ENCODE data around the gene TBC1D2.
"Not testable (repeated sequence)": the region's sequence is repeated elsewhere in the genome, so short reads cannot be mapped to it uniquely, and the experiment has no call there.

Gene TBC1D2

DNA sequence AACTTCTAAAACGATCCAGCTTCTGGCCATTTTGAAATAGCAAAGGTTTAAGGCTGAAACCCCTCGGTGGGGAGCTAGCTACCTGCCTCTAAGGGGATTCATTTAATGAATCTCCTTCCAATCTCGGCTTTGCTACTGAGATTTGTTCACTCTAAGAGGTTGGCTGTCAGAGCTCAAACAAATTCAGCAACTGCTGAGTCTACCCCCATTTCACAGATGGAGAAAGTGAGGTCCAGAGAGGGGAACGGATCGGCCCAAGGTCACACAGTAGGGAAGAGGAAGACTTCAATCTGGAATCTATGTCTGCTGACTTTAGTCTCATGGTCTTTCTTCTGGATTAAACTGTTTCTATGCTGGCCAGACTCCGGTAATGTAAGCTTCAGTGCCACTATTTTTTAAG lies 66.0 kb downstream of the TBC1D2 start:
- no peak for DNase-seq (ENCODE audit: low read depth, low spot score)

DNA sequence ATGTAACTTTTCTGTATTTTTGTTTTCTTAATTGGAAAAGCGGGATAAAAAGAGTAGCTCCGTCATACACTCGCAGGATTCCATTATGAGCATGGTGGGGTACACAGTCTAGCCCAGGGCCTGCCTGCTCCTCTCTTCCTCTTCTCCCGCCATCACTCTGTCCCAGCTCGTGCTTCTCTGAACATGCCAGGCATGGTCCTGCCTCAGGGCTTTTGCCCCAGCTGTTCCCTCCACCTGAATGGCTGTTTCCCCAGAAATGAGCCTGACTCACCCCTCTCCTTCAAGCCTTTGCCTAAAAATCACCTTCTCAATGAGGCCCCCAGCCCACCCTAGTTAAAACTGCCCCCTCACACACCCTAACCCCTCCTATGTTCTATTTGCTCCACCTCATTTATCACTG lies 67.5 kb downstream of the TBC1D2 start:
- DNase-seq (ENCODE audit: low read depth, low spot score), result no peak

GRCh38 chr9:98186236-98186635 lies 69.2 kb downstream of the TBC1D2 start:
- no peak for DNase-seq (ENCODE audit: low read depth, low spot score)

- DNase-seq (ENCODE audit: low read depth, low spot score), result no peak
Observed at GRCh38 chr9:98185611-98186171, 69.8 kb downstream of the TBC1D2 start.

- DNase-seq (ENCODE audit: low read depth, low spot score), result no peak
Observed at GRCh38 chr9:98185021-98185567, 70.4 kb downstream of the TBC1D2 start.

- no peak for DNase-seq (ENCODE audit: low read depth, low spot score)
Observed at GRCh38 chr9:98184326-98184725, 71.1 kb downstream of the TBC1D2 start.

DNA sequence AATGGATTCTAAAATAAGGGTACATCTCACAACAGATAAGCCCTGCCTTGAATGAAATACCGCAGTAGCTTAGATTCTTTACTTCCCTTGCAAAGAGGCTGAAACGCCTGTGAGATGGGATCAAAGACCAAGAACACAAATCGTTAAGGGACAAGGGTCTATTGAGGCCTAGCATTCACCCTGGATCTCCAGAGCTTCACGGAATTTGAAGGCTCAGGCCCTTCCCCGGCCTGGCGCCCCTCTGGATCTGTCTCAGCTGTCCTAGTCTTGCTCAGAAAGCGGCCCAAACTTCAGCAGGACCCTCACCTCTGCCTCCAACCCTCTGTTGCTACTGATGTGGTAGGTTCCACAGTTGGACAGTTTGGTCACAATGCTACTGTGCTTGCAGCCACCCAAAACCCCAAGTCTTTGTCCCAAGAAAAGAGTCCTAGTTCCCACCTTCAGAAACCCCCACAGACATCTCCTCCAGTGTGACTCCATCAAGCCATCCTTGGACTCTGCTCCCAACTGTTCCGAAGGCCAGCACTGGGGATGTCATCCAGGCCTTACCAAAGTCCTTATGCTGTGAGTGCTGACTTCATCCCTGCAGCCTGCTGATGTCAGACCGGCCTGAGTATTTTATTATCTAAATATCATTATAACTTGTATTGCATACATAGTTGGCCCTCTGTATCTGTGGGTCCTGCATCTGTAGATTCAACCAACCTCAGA lies 72.4 kb downstream of the TBC1D2 start:
- no peak for DNase-seq (ENCODE audit: low read depth, low spot score)

DNA sequence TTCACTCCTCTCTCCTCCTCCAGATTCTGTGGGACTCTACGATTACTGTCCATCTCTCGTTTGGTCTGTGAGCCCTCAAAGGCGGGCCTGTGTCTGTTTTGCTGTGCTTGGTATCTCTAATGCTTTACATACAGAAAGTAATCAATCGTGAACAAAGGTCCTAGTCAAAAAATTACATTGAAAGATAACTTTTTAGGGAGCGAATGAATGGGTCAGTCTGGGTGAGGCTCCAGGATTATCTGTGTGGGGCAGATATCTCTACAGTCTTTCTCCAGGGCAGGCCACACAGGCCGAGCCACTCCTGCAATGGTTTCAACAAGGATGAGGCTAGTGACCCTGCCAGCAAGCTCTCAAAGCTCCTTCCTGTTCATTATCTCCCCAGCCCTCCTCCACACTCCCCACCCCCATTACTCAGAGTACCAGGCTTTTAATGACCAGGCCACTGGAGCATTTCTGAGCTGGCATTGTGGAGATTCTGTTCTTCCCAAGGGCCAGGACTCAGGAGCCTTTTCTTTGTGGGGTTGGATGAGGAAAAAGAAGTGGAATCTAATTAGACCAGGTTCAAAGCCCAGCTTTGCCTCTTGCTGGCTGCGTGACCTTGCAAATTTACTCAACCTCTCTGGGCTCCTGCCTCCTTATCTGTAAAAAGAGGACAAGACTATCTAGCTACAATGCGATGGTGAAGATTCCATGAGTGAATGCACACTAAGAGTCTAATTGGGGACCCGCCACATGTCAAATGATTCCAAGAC lies 73.2 kb downstream of the TBC1D2 start:
- DNase-seq (ENCODE audit: low read depth, low spot score), result no peak

DNA sequence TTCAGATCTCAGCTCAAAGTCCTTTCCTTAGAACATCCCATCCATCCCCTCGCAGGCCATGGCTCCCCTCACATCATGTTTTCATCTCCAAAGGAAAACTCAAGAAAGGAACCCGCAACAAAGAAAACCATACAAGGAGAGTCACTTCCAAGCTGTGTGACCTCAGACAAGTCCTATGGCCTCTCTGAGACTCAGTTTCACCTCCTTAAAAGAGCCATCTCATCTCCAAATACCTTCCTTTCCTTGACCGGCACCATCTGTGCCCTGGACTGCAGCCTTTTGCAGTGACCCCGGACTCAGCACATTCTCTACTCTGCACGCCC lies 73.7 kb downstream of the TBC1D2 start:
- DNase-seq (ENCODE audit: low read depth, low spot score), result no peak

- no peak for DNase-seq (ENCODE audit: low read depth, low spot score)
Observed at GRCh38 chr9:98180996-98181395, 74.5 kb downstream of the TBC1D2 start.

DNA sequence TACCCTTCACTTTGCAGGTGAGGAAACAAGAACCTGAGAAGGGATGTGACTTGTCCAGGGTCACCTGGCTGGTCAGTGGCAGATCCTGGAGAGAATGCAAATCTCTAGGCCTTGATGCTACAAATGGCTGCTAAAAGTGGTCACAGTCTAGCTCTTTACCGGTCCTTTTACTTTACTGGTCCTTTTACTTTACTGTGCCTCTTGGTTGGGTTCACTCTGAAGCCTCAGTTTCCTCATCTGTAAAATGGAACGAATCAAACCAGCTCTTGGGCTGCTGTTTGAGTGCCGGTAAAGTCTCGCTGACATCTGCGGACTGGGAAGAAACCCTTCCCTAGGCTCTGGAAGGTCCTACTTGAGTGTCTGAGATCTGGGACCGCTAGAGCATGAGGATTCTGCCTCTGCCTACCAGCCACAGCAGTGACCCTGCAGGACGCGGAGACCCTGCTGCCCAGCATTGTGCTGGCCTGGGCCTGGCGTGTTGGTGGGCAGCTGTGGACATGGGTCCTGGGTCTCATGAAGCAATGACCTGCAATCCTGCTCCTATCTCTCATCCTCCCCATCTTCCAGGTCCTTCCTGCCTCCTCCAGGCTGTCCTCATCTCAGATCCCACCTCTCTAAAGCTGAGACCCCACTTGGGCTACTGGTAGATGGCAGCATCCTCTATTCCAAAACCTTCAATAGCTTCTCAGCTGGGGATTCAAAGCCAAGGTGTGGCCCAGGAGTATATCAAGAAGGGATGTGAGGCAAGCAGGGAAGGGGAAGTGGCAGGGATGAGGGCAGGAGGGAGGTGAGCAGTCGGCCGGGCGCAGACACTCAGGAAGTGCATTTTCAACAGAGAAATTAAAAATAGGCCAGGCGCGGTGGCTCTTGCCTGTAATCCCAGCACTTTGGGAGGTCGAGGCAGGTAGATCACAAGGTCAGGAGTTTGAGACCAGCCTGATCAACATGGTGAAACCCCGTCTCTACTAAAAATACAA lies 76.3 kb downstream of the TBC1D2 start:
- no peak for DNase-seq (ENCODE audit: low read depth, low spot score)

- no peak for DNase-seq (ENCODE audit: low read depth, low spot score)
Observed at GRCh38 chr9:98176391-98177259, 78.8 kb downstream of the TBC1D2 start.

- no peak for DNase-seq (ENCODE audit: low read depth, low spot score)
Observed at GRCh38 chr9:98175762-98176161, 79.7 kb downstream of the TBC1D2 start.

DNA sequence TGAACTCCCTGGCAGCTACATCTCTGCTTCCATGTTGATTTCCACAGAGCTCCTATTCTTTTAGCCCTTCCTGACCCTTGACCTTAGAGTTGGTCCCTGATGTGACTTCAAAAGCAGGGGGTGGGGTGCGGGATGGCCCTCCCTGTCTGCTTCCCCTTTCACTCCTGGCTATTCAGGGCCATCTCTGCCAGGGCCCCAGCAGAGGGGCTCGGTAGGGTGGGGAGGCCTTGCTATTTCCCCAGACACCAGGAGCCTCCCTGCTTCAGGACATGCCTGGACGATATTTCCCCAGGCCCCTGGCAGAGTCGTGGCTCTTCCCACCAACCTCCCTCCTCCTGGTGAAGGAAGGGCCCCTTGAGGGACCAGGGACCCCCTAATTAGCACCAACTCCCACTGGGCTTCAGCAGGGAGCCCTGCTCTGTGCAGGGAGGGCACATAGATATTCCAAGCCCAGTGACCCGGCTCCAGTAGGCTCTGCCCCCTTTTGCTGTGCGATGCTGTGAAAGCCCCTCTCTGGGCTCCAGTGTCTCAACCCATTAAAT lies 80.3 kb downstream of the TBC1D2 start:
- no peak for DNase-seq (ENCODE audit: low read depth, low spot score)

DNA sequence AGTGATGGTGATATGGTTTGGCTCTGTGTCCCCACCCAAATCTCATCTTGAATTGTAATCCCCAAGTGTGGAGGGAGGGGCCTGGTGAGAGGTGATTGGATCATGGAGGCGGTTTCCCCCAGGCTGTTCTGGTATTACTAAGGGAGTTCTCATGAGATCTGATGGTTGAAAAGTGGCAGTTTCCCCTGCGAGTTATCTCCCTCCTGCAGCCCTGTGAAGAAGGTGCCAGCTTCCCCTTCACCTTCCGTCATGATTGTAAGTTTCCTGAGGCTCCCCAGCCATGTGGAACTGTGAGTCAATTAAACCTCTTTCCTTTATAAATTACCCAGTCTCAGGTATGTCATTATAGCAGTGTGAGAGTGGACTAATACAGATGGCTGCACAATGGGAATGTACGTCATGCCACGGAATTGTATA lies 80.9 kb downstream of the TBC1D2 start:
- DNase-seq (ENCODE audit: low read depth, low spot score), result not testable (repeated sequence)

DNA sequence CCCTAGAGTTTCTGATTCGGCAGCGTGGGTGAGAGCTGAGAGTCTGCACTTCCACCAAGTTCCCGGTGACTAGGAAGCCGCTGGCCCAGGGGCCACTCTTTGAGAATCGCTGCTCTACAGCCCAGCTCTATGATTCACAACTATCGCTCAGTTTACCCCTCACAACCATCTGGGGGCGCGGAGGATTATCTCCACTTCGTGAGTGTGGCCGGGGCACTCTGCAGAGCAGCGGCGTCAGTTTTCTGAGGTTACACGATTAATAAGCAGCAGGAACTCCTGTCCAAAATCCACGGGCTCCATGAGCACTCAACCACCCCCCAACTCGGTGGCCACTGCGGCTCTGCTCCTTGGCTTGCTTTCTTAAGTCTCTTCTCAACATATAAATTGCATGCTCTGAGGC lies 82.3 kb downstream of the TBC1D2 start:
- DNase-seq (ENCODE audit: low read depth, low spot score), result no peak

GRCh38 chr9:98172604-98173003 lies 82.8 kb downstream of the TBC1D2 start:
- no peak for DNase-seq (ENCODE audit: low read depth, low spot score)

- no peak for DNase-seq (ENCODE audit: low read depth, low spot score)
Observed at GRCh38 chr9:98171176-98171925, 84.1 kb downstream of the TBC1D2 start.

GRCh38 chr9:98168941-98169488 lies 86.4 kb downstream of the TBC1D2 start:
- DNase-seq (ENCODE audit: low read depth, low spot score), result no peak
